GM12865 (cell line): ENCODE measurements around the gene HAAO.
A peak's percentile ranks its signal among the peaks of the same experiment; 100 is the strongest.

ENCODE experiments used
- DNase-seq: peaks from one replicate; pipeline ENCODE4 v3.0.0; 2010; ENCODE audit warnings: low read depth
- H3K4me3 ChIP-seq: 2 replicates; pipeline ENCODE4 v1.5.1; 2011; ENCODE audit warnings: mild to moderate bottlenecking, low read depth, low read length, control low read depth
- TF ChIP-seq, protein P1 (sequence below): IDR thresholded peaks from 2 replicates; pipeline ENCODE4 v1.5.1; 2011; ENCODE audit warnings: low read length, control low read depth, low read depth, inconsistent platforms; ENCODE audit not compliant: insufficient read depth; ENCODE audit errors: missing control alignments

The HAAO gene

GRCh38 chr2:42756150-42756775, 36.1 kb downstream of the HAAO start:
- TF ChIP-seq, protein P1, sequence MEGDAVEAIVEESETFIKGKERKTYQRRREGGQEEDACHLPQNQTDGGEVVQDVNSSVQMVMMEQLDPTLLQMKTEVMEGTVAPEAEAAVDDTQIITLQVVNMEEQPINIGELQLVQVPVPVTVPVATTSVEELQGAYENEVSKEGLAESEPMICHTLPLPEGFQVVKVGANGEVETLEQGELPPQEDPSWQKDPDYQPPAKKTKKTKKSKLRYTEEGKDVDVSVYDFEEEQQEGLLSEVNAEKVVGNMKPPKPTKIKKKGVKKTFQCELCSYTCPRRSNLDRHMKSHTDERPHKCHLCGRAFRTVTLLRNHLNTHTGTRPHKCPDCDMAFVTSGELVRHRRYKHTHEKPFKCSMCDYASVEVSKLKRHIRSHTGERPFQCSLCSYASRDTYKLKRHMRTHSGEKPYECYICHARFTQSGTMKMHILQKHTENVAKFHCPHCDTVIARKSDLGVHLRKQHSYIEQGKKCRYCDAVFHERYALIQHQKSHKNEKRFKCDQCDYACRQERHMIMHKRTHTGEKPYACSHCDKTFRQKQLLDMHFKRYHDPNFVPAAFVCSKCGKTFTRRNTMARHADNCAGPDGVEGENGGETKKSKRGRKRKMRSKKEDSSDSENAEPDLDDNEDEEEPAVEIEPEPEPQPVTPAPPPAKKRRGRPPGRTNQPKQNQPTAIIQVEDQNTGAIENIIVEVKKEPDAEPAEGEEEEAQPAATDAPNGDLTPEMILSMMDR: no peak
- DNase-seq: no peak
- no peak overlapping the region for H3K4me3 ChIP-seq

DNA sequence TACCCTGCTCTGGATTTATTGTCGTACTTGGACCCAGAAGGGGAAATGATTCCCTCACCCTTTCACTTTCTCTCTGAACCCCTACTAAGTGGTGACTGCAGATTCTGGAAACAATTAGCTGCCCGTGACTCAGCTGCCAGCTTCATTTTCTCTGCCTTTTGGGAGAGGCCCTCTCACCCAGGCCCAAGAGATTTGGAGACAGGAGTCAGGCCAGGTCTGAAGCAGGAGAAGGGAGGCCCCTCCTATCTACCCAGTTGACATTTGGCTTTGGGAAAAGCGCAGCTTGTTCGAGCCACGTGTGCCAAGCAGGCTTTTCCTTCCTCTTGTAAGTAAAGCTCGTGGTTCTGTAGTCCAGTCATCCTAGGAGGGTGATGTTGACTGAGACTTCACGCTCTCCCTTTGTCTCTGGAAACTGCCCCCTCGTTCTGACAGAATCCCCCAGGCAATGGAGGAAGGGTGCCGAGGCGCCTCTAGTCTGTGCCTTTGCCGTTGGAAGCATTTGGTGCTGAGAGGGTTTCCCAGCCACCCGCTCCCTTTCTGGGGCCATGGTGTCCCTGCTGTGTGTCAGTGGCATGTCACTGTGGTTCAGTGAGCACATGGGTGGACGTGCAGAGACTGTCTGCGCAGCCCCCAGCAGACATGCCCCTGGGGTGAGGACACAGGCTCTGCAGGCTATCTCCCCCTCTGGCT, 37.0 kb downstream of the HAAO start:
- no peak for DNase-seq
- no peak overlapping the region for H3K4me3 ChIP-seq
- TF ChIP-seq, protein P1: no peak

DNA sequence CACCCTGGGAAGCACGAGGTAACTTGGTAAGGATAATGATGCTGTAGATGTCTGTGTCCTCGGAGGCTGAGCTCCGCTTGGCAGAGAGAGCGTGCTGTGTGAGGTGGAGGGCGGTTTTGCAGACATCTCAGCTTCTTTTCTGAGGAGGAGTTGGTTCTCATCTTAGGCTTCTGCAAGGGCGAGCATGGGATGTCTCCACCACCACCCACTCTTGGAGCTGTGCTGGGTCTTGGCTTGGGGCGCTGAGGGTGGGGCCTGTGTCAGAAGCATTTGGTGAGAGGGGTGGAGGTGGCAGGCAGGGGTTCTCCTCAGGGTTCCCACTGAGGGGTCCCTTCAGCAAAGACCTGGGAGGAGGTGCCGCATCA, 37.6 kb downstream of the HAAO start:
- TF ChIP-seq, protein P1: no peak
- DNase-seq: no peak
- H3K4me3 ChIP-seq: no peak overlapping the region

DNA sequence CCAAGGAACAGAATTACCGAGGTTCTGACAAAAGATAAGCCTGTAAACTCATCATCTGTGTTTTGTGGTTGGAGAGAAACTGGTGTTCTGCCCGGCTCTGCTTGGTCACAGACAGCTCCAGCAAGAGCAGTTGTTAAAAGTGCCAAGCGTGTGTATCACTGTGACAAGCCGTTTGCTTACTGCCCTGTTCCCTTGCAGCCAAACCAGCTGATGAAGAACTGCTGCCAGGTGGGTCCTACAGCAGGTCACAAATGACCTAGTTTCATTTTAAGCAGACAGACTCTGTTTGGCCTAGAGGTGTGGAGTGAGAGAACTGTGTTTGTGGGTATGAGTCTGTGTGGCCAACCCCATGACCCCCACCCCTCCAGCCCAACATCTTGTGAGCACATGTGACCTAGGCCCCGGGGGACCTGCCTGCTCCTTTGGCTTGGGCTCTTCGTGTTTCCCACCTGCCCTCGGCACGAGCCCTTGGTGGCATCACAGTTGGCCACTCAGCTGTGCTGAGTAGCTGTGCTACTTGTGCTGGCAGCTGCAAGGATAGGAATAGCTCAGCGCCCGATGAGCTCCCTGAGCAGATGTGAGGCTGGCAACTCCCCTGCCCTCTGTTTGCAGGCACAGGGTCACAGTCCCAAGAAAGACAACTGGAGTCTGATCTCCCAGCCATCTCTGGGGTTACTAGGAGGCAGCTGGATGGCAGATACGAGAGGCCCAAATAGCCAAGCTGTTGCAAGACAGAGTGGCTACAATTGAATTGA, 38.2 kb downstream of the HAAO start:
- peak; percentile 85 for DNase-seq
- no peak overlapping the region for H3K4me3 ChIP-seq

GRCh38 chr2:42752816-42753813, 39.3 kb downstream of the HAAO start:
- no peak for DNase-seq
- TF ChIP-seq, protein P1: no peak
- no peak overlapping the region for H3K4me3 ChIP-seq

More for the DNA sequence above, 38.2 kb downstream of the HAAO start:
- TF ChIP-seq, protein P1: no peak

GRCh38 chr2:42752314-42752713, 40.1 kb downstream of the HAAO start:
- no peak overlapping the region for H3K4me3 ChIP-seq
- DNase-seq: peak; percentile 74
- TF ChIP-seq, protein P1: no peak
